ENCODE data around the gene TTC34.

GRCh38 chr1:2777424-2778219 lies 23.9 kb downstream of the TTC34 start:
- TF ChIP-seq USF2 (IDR thresholded peaks at IDR 0.05; ENCODE audit: borderline replicate concordance, low read depth, low read length) (no peak), SIN3A (IDR thresholded peaks at IDR 0.05; ENCODE audit: borderline replicate concordance, low read depth, low read length) (no peak), USF1 (IDR thresholded peaks at IDR 0.05; ENCODE audit: borderline replicate concordance, low read depth) (no peak), EP300 (IDR thresholded peaks at IDR 0.05; ENCODE audit: borderline replicate concordance in 1 of 2, low read depth in 1 of 2, low read length in 1 of 2) (no peak), CTCF (IDR thresholded peaks at IDR 0.05) (no peak), POLR2AphosphoS5 (IDR thresholded peaks at IDR 0.05; ENCODE audit: low read depth, low read length) (no peak)
